KBM-7 (cell line): ENCODE data around the gene GGA3.
"Not testable (repeated sequence)": the region's sequence is repeated elsewhere in the genome, so short reads cannot be mapped to it uniquely, and the experiment has no call there.

Source experiments
- DNase-seq: peaks from one replicate; pipeline ENCODE4 v3.0.0-alpha.2; 2015
- in situ Hi-C: fragments of 300-500 bp; cut with MboI; formaldehyde crosslinking; loops from 2 replicates; pipeline ENCODE4 v1.14.3; 2020; ENCODE audit warnings: low sequenced_read_pairs, low pct_unique_long_range_greater_than_20kb, mixed read lengths

The GGA3 gene

GRCh38 chr17:75232786-75233185, 28.6 kb downstream of the GGA3 start:
- in situ Hi-C loops: no loop called here
- no peak for DNase-seq

GRCh38 chr17:75231741-75232464, 29.5 kb downstream of the GGA3 start:
- in situ Hi-C loops: no loop called here
- DNase-seq: no peak

GRCh38 chr17:75231071-75231470, 30.3 kb downstream of the GGA3 start:
- DNase-seq: no peak
- in situ Hi-C loops: no loop called here

GRCh38 chr17:75228847-75229246, 32.6 kb downstream of the GGA3 start:
- no peak for DNase-seq
- in situ Hi-C loops: no loop called here

DNA sequence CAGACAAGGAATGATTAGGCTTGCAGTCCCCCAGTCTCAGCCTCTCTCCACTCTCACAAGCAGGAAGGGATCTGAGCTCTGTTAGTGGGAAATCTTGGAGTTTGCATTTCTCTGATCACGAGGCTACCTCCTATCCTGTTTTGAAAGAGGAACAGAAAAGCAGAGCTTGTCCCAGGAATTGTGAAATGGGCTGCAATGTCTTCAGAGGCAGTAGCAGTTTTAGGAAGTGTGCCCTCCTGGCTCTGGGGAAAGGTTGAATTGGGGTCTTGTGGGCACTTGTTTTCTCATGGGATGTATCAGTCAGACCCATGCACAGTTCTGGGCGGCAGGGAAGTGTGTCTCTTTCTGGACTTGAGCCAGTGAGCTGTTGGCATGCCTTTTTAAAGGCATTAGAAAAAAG, 33.1 kb downstream of the GGA3 start:
- in situ Hi-C loops: no loop called here
- no peak for DNase-seq

DNA sequence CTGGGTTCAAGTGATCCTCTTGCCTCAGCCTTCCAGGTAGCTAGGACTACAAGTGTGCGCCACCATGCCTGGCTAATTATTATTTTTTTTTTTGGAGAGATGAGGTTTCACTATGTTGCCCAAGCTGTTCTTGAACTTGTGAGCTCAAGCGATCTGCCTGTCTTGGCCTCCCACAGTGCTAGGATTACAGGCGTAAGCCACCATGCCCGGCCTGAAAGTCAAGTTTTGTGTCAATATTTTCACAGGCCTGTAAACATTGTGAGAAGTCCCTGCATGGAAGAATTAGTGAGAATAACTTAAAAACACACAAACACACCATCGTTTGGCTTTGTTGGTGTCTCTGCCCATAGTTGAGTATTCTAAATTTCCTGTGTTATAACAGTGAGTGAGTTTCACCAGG, 33.7 kb downstream of the GGA3 start:
- in situ Hi-C loops: no loop called here
- DNase-seq: no peak

GRCh38 chr17:75225016-75225415, 36.4 kb downstream of the GGA3 start:
- in situ Hi-C loops: no loop called here
- DNase-seq: no peak

DNA sequence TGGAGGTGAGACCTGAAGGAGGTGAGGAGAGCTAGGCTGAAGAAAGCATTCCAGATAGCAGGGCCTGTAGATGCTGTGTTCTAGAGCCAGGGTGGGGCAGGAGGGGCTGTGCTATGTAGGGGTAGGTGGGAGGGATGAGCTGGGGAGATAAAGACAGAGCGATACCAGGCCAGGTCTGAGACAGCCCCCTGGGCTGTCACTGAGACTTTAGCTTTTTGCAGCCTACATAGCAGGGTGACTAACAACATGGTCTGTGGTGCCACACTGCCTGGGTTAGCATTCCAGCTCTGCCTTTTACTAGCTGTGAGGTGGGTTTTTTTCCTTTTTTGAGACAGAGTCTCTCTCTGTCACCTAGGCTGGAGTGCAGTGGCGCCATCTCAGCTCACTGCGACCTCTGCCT, 41.6 kb downstream of the GGA3 start:
- in situ Hi-C loops: no loop called here
- no peak for DNase-seq

DNA sequence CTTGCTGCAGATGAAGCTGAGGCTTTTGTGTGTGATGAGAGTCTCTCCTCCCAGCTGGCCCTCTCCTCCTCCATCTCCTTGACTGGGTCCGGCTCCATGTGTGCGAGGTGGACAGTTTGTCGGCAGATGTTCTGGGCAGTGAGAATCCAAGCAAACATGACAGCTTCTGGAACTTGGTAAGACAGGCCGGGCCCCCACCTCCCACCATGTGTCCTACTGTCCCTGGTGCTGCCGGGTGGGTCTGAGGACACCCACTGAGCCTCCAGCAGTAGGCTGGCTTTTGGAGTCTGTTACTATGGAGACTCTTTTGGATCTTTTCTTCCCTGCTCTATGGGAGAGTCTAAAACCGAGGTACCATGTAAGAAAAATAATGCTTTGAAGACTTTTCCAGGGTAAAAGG, 43.3 kb downstream of the GGA3 start:
- no peak for DNase-seq
- in situ Hi-C loops: no loop called here

DNA sequence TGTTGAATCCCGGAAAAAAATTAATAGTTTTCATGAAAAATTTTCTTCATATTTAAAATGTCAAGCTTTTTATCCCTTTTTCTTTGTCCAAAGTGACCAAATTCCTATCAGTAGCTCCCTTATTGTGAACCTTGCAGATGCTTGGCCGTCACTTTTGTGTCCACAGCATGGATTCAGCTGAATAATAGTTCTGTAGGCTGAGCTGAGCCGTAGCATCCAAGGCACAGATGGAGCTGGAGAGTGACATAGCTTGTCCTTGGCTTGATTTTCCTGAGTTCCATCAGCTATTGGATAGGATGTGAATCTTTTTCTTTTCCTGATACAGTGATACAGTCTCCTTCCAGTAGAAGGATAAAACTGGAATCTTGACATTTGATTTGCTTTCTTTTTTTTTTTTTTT, 52.3 kb downstream of the GGA3 start:
- no peak for DNase-seq
- in situ Hi-C loops: no loop called here

DNA sequence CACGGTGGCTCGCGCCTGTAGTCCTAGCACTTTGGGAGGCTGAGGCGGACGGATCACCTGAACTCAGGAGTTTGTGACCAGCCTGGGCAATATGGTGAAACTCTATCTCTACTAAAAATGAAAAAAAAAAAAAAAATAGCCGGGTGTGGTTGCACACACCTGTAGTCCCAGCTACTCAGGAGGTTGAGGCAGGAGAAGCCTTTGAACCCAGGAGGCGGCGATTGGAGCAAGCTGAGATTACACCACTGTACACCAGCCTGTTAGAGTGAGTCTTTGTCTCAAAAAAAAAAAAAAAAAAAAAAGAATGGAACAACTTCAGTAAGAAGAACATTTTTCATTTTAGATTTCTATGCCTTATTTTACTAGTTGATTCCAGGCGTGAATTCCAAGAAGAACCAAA, 53.2 kb downstream of the GGA3 start:
- no peak for DNase-seq
- in situ Hi-C loops: no loop called here

DNA sequence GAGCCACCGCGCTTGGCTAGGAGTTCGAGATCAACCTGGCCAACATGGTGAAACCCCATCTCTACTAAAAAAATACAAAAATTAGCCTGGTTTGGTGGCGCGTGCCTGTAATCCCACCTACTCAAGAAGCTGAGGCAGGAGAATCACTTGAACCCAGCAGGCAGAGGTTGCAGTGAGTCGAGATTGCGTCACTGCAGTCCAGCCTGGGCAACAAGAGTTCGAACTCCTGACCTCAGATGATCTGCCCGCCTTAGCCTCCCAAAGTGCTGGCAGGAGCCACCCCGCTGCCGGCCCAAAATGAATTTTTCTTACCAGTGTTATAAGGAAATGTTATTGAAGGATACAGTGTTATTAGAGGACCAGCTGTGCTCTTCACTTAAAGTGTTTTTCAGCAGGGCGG, 53.6 kb downstream of the GGA3 start:
- in situ Hi-C loops: no loop called here
- DNase-seq: no peak

- DNase-seq, in situ Hi-C loops: not testable (repeated sequence)
Measured at GRCh38 chr17:75207050-75207407, 54.4 kb downstream of the GGA3 start.

GRCh38 chr17:75205793-75206163, 55.6 kb downstream of the GGA3 start:
- DNase-seq: no peak
- in situ Hi-C loops: no loop called here

GRCh38 chr17:75205037-75205792, 56.2 kb downstream of the GGA3 start, which contains the start of gene NUP85:
TSS of gene NUP85 (plus strand) at chr17:75205679. CDS start at chr17:75205762, 83 bp downstream.
- DNase-seq: peak; percentile 96
- in situ Hi-C loops: no loop called here

DNA sequence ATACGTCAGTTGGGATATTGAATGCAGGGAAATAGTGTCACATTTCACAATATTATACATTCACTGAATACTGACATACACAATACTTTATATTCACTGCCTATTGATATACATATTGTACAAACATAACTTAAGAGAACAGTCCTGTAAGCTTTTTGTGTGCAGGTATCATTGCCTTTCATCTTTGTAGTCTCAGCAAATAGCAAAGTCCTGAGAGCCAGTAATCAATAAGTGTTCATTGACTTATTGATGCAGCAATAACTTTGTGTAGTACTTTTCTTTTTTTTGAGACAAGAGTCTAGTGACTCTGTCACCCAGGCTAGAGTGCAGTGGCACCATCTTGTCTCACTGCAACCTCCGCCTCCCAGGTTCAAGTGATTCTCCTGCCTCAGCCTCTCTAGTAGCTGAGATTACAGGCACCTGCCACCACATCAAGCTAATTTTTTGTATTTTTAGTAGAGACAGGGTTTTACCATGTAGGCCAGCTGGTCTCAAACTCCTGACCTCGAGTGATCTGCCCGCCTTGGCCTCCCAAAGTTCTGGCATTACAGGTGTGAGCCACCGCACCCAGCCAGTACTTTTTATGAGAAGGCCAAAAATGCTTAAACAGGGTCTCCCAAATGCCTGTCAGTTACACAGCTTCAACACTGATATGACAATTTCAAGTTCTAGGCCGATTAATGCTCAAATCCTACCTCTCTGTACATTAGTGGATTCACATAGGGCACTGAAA, 61.4 kb downstream of the GGA3 start:
- in situ Hi-C loops: no loop called here
- no peak for DNase-seq

DNA sequence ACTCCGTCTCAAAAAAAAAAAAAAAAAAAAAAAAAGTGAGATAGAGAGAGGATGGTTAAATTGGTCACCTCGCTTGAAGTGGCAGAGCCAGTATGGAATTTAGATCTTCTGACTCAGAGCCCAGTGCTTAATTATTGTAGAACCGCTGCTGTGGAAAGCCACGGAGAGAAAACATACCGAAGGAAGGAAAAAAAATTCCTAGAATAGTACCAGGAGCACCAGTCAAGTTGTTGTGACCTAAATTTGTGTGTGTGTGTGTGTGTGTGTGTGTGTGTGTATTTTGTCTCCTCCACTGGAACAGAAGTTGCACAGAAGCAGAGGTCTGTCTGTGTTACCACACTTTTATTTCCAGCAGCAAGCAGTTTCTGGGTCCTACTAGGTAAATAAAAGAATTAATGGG, 66.5 kb downstream of the GGA3 start:
- no peak for DNase-seq
- in situ Hi-C loops: no loop called here

DNA sequence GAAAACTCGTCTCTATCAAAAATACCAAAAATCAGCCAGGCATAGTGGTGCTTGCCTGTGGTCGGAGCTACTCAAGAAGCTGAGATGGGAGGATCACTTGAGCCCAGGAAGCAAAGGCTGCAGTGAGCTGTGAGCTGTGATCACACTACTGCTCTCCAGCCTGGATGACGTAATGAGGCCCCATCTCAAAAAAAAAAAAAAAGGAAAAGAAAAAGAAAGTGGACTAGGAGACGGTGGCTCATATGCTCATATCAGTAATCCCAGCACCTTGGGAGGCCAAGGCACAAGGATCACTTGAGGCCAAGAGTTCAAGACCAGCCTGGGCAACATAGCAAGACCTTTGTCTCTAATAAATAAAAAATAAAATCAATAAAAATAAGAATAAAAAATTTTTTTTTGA, 69.8 kb downstream of the GGA3 start:
- peak; percentile 45 for DNase-seq
- in situ Hi-C loops: no loop called here

DNA sequence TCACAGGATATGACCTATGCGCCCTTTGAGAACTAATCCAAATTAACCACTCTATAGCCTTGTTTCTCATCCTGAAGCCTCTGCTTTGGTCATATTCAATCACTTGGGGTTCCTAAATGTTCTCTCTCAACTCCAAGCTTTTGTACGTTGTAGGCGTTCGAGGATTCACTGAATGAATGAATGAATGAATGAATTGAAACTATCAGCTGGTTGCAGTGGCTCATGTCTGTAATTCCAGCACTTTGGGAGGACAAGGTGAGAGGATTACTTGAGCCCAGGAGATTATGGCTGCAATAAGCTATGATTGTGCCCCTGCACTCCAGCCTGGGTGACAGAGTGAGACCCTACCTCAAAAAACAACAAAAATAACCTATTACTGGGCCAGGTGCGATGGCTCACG, 72.8 kb downstream of the GGA3 start:
- in situ Hi-C loops: no loop called here
- no peak for DNase-seq
